WTC11 (cell line): ENCODE measurements around the gene NEUROD2. TPM values are rescaled to one million over a fixed set of nuclear protein-coding genes. Genes with fewer than 3 reads are reported as not detected.

Source experiments
- ATAC-seq: fragments of 200-7000 bp; cut with Tn5 transposase; 2 replicates; pipeline ENCODE4 v1.10.0; 2021; ENCODE audit warnings: mild to moderate bottlenecking, moderate library complexity
- CTCF ChIA-PET: fragments of 300-600 bp; sonication (Branson Sonifier 250); formaldehyde crosslinking; loops from one replicate; lab custom pipeline; 2021; ENCODE audit warnings: antibody characterized with exemption; lab: Charles Lee
- POLR2A ChIA-PET: fragments of 350-600 bp; sonication (Branson Sonifier 250); formaldehyde crosslinking; loops from one replicate; lab custom pipeline; 2021; ENCODE audit warnings: antibody characterized with exemption; lab: Charles Lee
- DNase-seq: peaks from one replicate; pipeline ENCODE4 v3.0.0; 2021; ENCODE audit warnings: low spot score
- H3K27ac Mint-ChIP-seq: 2 replicates; pipeline ENCODE4 v1.8.0; 2021; ENCODE audit warnings: mixed read lengths
- H3K27me3 Mint-ChIP-seq: 2 replicates; pipeline ENCODE4 v1.8.0; 2021; ENCODE audit warnings: low read depth, mild to moderate bottlenecking, moderate library complexity, mixed read lengths
- H3K36me3 Mint-ChIP-seq: 2 replicates; pipeline ENCODE4 v1.8.0; 2021; ENCODE audit warnings: mixed read lengths
- H3K4me1 Mint-ChIP-seq: 2 replicates; pipeline ENCODE4 v1.8.0; 2022; ENCODE audit warnings: mixed read lengths
- H3K4me3 Mint-ChIP-seq: 2 replicates; pipeline ENCODE4 v1.8.0; 2021; ENCODE audit warnings: mild to moderate bottlenecking, moderate library complexity, mixed read lengths
- H3K9me3 Mint-ChIP-seq: 2 replicates; pipeline ENCODE4 v1.8.0; 2021; ENCODE audit warnings: mixed read lengths
- AR ChIP-seq: fragments of 250-450 bp; sonication (Bioruptor Pico); IDR thresholded peaks from 2 replicates; pipeline ENCODE4 v1.9.0; 2021; ENCODE audit warnings: mild to moderate bottlenecking
- CREB1 ChIP-seq: sonication (generic); formaldehyde crosslinking; IDR thresholded peaks from 2 replicates; pipeline ENCODE4 v1.8.0; 2023; ENCODE audit warnings: mild to moderate bottlenecking, missing genetic modification reagents
- CTCF ChIP-seq: fragments of 200-600 bp; IDR thresholded peaks from 2 replicates; pipeline ENCODE4 v1.8.0; 2022; ENCODE audit warnings: antibody characterized with exemption
- FOXP4 ChIP-seq: sonication (generic); formaldehyde crosslinking; IDR thresholded peaks from 2 replicates; pipeline ENCODE4 v1.8.0; 2022; ENCODE audit warnings: mild to moderate bottlenecking, missing genetic modification reagents
- HMGA2 ChIP-seq: fragments of 250-450 bp; sonication (Bioruptor Pico); IDR thresholded peaks from 2 replicates; pipeline ENCODE4 v1.4.0; 2021; ENCODE audit warnings: mild to moderate bottlenecking, moderate library complexity
- MLX ChIP-seq: sonication (generic); formaldehyde crosslinking; IDR thresholded peaks from 2 replicates; pipeline ENCODE4 v1.8.1; 2023; ENCODE audit warnings: mild to moderate bottlenecking, missing genetic modification reagents, moderate library complexity
- NR3C1 ChIP-seq: sonication (generic); formaldehyde crosslinking; conservative IDR thresholded peaks from 2 replicates; pipeline ENCODE4 v1.8.1; 2023; ENCODE audit warnings: low read depth, mild to moderate bottlenecking, missing genetic modification reagents
- PRRX2 ChIP-seq: fragments of 250-450 bp; sonication (Bioruptor Pico); IDR thresholded peaks from 2 replicates; pipeline ENCODE4 v1.8.0; 2021; ENCODE audit warnings: mild to moderate bottlenecking
- SMAD3 ChIP-seq: sonication (generic); formaldehyde crosslinking; IDR thresholded peaks from 2 replicates; pipeline ENCODE4 v1.8.0; 2022; ENCODE audit warnings: missing genetic modification reagents, mild to moderate bottlenecking, borderline replicate concordance
- ZNF138 ChIP-seq: sonication (generic); formaldehyde crosslinking; conservative IDR thresholded peaks from 2 replicates; pipeline ENCODE4 v1.8.1; 2022; ENCODE audit warnings: mild to moderate bottlenecking, moderate library complexity, missing genetic modification reagents
- ZNF423 ChIP-seq: fragments of 250-450 bp; sonication (Bioruptor Pico); IDR thresholded peaks from 2 replicates; pipeline ENCODE4 v2.1.2; 2022; ENCODE audit warnings: mild to moderate bottlenecking, moderate library complexity
- total RNA-seq: library from RNA; stranded (reverse); gene quantifications from 3 replicates; pipeline ENCODE4 v1.2.3, GENCODE V29; 2021
- TF ChIP-seq, protein P1 (sequence below): sonication (generic); formaldehyde crosslinking; IDR thresholded peaks from 2 replicates; pipeline ENCODE4 v1.8.1; 2022; ENCODE audit warnings: missing genetic modification reagents, borderline replicate concordance
- TF ChIP-seq, protein P2 (sequence below): sonication (generic); formaldehyde crosslinking; IDR thresholded peaks from 2 replicates; pipeline ENCODE4 v1.8.1; 2023; ENCODE audit warnings: mild to moderate bottlenecking, missing genetic modification reagents, borderline replicate concordance
- TF ChIP-seq, protein P3 (sequence below): sonication (generic); formaldehyde crosslinking; IDR thresholded peaks from 2 replicates; pipeline ENCODE4 v1.8.0; 2022; ENCODE audit warnings: mild to moderate bottlenecking, missing genetic modification reagents
- TF ChIP-seq, protein P4 (sequence below): sonication (generic); formaldehyde crosslinking; IDR thresholded peaks from 2 replicates; pipeline ENCODE4 v1.8.0; 2023; ENCODE audit warnings: missing genetic modification reagents, mild to moderate bottlenecking, borderline replicate concordance
- TF ChIP-seq, protein P5 (sequence below): sonication (generic); formaldehyde crosslinking; conservative IDR thresholded peaks from 2 replicates; pipeline ENCODE4 v1.8.1; 2022; ENCODE audit warnings: mild to moderate bottlenecking, missing genetic modification reagents

NEUROD2 gene
- total RNA-seq, 1 experiment from 2014 or later = not detected

DNA sequence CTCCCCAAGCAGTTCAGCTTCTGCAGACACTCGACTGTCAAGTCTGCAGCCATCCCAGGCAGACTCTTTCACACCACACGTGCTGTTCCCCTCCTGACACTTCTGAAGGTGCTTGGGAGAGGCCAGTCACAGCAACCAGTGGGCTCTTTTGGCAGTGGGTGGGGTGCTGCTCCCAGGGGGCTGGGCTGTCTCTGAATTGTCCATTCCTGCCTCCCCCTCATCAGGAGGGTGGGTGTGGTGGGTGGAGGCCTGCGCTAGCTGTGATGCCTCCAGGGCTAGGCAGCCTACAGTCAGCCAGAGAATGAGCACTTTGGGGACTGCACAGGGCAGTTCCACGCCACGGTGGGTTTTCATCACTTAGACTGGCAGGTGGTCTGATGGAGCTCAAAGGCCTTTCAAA is 39.5 kb upstream of the NEUROD2 start:
- no peaks in the 10 kb centered on the region; the same call in 1 of the 2 replicates for H3K36me3 Mint-ChIP-seq
- CTCF ChIA-PET = interaction anchor here (18.1 kb wide), 1 partner anchor 19 kb away, joined by 851 read pairs; the partner anchor contains the start of genes PPP1R1B and STARD3
- H3K4me1 Mint-ChIP-seq = peaks cover 53% of the 10 kb centered on the region
- H3K4me3 Mint-ChIP-seq = no peak overlapping the region
- POLR2A ChIA-PET = no interaction called here
- DNase-seq = no peak
- H3K9me3 Mint-ChIP-seq = no peaks in the 10 kb centered on the region
- H3K27me3 Mint-ChIP-seq = no peaks in the 10 kb centered on the region; the same call in 1 of the 2 replicates
- no peak overlapping the region for H3K27ac Mint-ChIP-seq
- TF ChIP-seq ZNF423 (CRISPR knock-in tag) (no peak), CTCF (no peak), MLX (CRISPR knock-in tag) (no peak), HMGA2 (CRISPR knock-in tag) (no peak), FOXP4 (no peak), ZNF138 (CRISPR knock-in tag) (no peak)
- TF ChIP-seq, protein P1, sequence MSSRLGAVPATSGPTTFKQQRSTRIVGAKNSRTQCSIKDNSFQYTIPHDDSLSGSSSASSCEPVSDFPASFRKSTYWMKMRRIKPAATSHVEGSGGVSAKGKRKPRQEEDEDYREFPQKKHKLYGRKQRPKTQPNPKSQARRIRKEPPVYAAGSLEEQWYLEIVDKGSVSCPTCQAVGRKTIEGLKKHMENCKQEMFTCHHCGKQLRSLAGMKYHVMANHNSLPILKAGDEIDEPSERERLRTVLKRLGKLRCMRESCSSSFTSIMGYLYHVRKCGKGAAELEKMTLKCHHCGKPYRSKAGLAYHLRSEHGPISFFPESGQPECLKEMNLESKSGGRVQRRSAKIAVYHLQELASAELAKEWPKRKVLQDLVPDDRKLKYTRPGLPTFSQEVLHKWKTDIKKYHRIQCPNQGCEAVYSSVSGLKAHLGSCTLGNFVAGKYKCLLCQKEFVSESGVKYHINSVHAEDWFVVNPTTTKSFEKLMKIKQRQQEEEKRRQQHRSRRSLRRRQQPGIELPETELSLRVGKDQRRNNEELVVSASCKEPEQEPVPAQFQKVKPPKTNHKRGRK (CRISPR knock-in tag) = no peak
- TF ChIP-seq, protein P2, sequence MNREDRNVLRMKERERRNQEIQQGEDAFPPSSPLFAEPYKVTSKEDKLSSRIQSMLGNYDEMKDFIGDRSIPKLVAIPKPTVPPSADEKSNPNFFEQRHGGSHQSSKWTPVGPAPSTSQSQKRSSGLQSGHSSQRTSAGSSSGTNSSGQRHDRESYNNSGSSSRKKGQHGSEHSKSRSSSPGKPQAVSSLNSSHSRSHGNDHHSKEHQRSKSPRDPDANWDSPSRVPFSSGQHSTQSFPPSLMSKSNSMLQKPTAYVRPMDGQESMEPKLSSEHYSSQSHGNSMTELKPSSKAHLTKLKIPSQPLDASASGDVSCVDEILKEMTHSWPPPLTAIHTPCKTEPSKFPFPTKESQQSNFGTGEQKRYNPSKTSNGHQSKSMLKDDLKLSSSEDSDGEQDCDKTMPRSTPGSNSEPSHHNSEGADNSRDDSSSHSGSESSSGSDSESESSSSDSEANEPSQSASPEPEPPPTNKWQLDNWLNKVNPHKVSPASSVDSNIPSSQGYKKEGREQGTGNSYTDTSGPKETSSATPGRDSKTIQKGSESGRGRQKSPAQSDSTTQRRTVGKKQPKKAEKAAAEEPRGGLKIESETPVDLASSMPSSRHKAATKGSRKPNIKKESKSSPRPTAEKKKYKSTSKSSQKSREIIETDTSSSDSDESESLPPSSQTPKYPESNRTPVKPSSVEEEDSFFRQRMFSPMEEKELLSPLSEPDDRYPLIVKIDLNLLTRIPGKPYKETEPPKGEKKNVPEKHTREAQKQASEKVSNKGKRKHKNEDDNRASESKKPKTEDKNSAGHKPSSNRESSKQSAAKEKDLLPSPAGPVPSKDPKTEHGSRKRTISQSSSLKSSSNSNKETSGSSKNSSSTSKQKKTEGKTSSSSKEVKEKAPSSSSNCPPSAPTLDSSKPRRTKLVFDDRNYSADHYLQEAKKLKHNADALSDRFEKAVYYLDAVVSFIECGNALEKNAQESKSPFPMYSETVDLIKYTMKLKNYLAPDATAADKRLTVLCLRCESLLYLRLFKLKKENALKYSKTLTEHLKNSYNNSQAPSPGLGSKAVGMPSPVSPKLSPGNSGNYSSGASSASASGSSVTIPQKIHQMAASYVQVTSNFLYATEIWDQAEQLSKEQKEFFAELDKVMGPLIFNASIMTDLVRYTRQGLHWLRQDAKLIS (CRISPR knock-in tag) = no peak
- TF ChIP-seq, protein P3, sequence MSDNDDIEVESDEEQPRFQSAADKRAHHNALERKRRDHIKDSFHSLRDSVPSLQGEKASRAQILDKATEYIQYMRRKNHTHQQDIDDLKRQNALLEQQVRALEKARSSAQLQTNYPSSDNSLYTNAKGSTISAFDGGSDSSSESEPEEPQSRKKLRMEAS (CRISPR knock-in tag) = no peak
- TF ChIP-seq, all 79 proteins: peak for 0
- ATAC-seq = no peak

- H3K9me3 Mint-ChIP-seq = no peaks in the 10 kb centered on the region
- POLR2A ChIA-PET = no interaction called here
- H3K27me3 Mint-ChIP-seq = no peaks in the 10 kb centered on the region
- no peaks in the 10 kb centered on the region for H3K36me3 Mint-ChIP-seq
- H3K27ac Mint-ChIP-seq = 0 out of 2 replicates have a peak overlapping the region, but pooled peaks have one; percentile 37
- H3K4me3 Mint-ChIP-seq = no peak overlapping the region
- no peak for ATAC-seq
- H3K4me1 Mint-ChIP-seq = peaks cover 55% of the 10 kb centered on the region
- DNase-seq = no peak
- CTCF ChIA-PET = interaction anchor here (1.1 to 18.1 kb wide), 5 partner anchors 11 to 29 kb away, joined by 3 to 851 read pairs (median 5); partner anchors contain the start of genes PPP1R1B and STARD3
- TF ChIP-seq CREB1 (no peak), AR (CRISPR knock-in tag) (no peak), PRRX2 (CRISPR knock-in tag) (no peak), SMAD3 (CRISPR knock-in tag) (no peak), NR3C1 (CRISPR knock-in tag) (no peak)
- TF ChIP-seq, protein P4, sequence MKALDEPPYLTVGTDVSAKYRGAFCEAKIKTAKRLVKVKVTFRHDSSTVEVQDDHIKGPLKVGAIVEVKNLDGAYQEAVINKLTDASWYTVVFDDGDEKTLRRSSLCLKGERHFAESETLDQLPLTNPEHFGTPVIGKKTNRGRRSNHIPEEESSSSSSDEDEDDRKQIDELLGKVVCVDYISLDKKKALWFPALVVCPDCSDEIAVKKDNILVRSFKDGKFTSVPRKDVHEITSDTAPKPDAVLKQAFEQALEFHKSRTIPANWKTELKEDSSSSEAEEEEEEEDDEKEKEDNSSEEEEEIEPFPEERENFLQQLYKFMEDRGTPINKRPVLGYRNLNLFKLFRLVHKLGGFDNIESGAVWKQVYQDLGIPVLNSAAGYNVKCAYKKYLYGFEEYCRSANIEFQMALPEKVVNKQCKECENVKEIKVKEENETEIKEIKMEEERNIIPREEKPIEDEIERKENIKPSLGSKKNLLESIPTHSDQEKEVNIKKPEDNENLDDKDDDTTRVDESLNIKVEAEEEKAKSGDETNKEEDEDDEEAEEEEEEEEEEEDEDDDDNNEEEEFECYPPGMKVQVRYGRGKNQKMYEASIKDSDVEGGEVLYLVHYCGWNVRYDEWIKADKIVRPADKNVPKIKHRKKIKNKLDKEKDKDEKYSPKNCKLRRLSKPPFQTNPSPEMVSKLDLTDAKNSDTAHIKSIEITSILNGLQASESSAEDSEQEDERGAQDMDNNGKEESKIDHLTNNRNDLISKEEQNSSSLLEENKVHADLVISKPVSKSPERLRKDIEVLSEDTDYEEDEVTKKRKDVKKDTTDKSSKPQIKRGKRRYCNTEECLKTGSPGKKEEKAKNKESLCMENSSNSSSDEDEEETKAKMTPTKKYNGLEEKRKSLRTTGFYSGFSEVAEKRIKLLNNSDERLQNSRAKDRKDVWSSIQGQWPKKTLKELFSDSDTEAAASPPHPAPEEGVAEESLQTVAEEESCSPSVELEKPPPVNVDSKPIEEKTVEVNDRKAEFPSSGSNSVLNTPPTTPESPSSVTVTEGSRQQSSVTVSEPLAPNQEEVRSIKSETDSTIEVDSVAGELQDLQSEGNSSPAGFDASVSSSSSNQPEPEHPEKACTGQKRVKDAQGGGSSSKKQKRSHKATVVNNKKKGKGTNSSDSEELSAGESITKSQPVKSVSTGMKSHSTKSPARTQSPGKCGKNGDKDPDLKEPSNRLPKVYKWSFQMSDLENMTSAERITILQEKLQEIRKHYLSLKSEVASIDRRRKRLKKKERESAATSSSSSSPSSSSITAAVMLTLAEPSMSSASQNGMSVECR (CRISPR knock-in tag) = no peak
- TF ChIP-seq, protein P5, sequence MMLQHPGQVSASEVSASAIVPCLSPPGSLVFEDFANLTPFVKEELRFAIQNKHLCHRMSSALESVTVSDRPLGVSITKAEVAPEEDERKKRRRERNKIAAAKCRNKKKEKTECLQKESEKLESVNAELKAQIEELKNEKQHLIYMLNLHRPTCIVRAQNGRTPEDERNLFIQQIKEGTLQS (CRISPR knock-in tag) = no peak
Observed at GRCh38 chr17:39643271-39643670, 35.6 kb upstream of the NEUROD2 start.
